Spleen (tissue), 7 donors: ENCODE measurements around the gene CNOT6.

ENCODE experiments used
- CTCF ChIP-seq, 11 experiments: fragments of 200-600 bp in 7 of 11; fragments of 450-650 bp in 4 of 11; sonication (generic) in 4 of 11; IDR thresholded peaks in 8 of 11; conservative IDR thresholded peaks in 3 of 11; 1 replicate in 7 of 11; 2 replicates in 4 of 11; pipeline versions ENCODE4 v1.4.0 to v1.8.0; 2016 to 2021; ENCODE audit warnings: antibody characterized with exemption in 11 of 11, inconsistent platforms in 4 of 11, mild to moderate bottlenecking in 1 of 11
- POLR2A ChIP-seq, 3 donors: fragments of 450-650 bp; IDR thresholded peaks; one replicate each; pipeline ENCODE4 v1.5.1; 2017; ENCODE audit warnings: antibody characterized with exemption in 3 of 3, mild to moderate bottlenecking in 1 of 3
- POLR2AphosphoS5 ChIP-seq, 3 donors: sonication (generic); formaldehyde crosslinking; IDR thresholded peaks; one replicate each; pipeline ENCODE4 v1.5.1; 2017; ENCODE audit warnings: antibody characterized with exemption in 3 of 3
- donor health status: DM: no; HTN: no; CAD: no; lungs with moderate emphysema.
- donor health status: DM: no; HTN: no; CAD: no.
- donor health status: DM: no; HTN: no; CAD: no.

- no peak for TF ChIP-seq POLR2A (IDR thresholded peaks at IDR 0.05)
- no peak for TF ChIP-seq CTCF (IDR thresholded peaks at IDR 0.05 in 8 of 11, conservative IDR thresholded peaks at IDR 0.05 in 3 of 11)
- TF ChIP-seq POLR2AphosphoS5 (IDR thresholded peaks at IDR 0.05): no peak
These were observed 74.7 kb downstream of the CNOT6 start for GRCh38 chr5:180568914-180569313.
